NCI-H2196 (cell line): Measurements from ENCODE around the gene PACS2.

Experiments used
- DNase-seq: peaks from one replicate; lab custom pipeline; 2025; ENCODE audit not compliant: unreplicated experiment; lab: John Stamatoyannopoulos, UW

Gene PACS2

GRCh38 chr14:105419195-105420091, 104.9 kb downstream of the PACS2 start, which contains the start of gene MTA1:
Gene MTA1 (plus strand): TSS chr14:105419827. CDS start chr14:105420036, 209 bp downstream.
- DNase-seq = peak; percentile 9

GRCh38 chr14:105420101-105420973, 105.8 kb downstream of the PACS2 start:
- DNase-seq = no peak

- DNase-seq = no peak
Observed at GRCh38 chr14:105420974-105421674, 106.6 kb downstream of the PACS2 start.

GRCh38 chr14:105421723-105422615, 107.4 kb downstream of the PACS2 start:
- no peak for DNase-seq

- no peak for DNase-seq
Observed at GRCh38 chr14:105422695-105423487, 108.3 kb downstream of the PACS2 start.

GRCh38 chr14:105423488-105424195, 109.1 kb downstream of the PACS2 start:
- DNase-seq = no peak

- no peak for DNase-seq
Observed at GRCh38 chr14:105424861-105425260, 110.3 kb downstream of the PACS2 start.

GRCh38 chr14:105425823-105426247, 111.3 kb downstream of the PACS2 start:
- no peak for DNase-seq

GRCh38 chr14:105426416-105427130, 112.0 kb downstream of the PACS2 start:
- DNase-seq = no peak

GRCh38 chr14:105427412-105427811, 112.9 kb downstream of the PACS2 start:
- no peak for DNase-seq

- DNase-seq = no peak
Observed at GRCh38 chr14:105427936-105428485, 113.5 kb downstream of the PACS2 start.

- no peak for DNase-seq
Observed at GRCh38 chr14:105430042-105430441, 115.5 kb downstream of the PACS2 start.

- DNase-seq = no peak
Observed at GRCh38 chr14:105430565-105430964, 116.0 kb downstream of the PACS2 start.

- no peak for DNase-seq
Observed at GRCh38 chr14:105431256-105431655, 116.7 kb downstream of the PACS2 start.

GRCh38 chr14:105432657-105433056, 118.1 kb downstream of the PACS2 start:
- no peak for DNase-seq

- no peak for DNase-seq
Observed at GRCh38 chr14:105433161-105433605, 118.6 kb downstream of the PACS2 start.

GRCh38 chr14:105436402-105436801, 121.9 kb downstream of the PACS2 start:
- no peak for DNase-seq
